GM12875 (cell line): Measurements from ENCODE around the gene B9D1.

Experiments used
- H3K4me3 ChIP-seq: one replicate; pipeline ENCODE4 v1.5.1; 2011; ENCODE audit warnings: low read depth, low read length, control low read depth
- CTCF ChIP-seq: IDR thresholded peaks from 2 replicates; pipeline ENCODE4 v1.5.1; 2011; ENCODE audit warnings: low read depth, mild to moderate bottlenecking, control low read depth, inconsistent platforms, low read length, moderate library complexity, borderline replicate concordance; ENCODE audit not compliant: insufficient read depth

Gene B9D1

GRCh38 chr17:19317359-19318095 is 45.0 kb downstream of the B9D1 start:
- H3K4me3 ChIP-seq = no peak overlapping the region
- peak; percentile 25; the same call in 1 of the 2 replicates for TF ChIP-seq CTCF

GRCh38 chr17:19316761-19317358 is 45.7 kb downstream of the B9D1 start:
- H3K4me3 ChIP-seq = no peak overlapping the region
- no peak for TF ChIP-seq CTCF

- TF ChIP-seq CTCF = no peak
- H3K4me3 ChIP-seq = no peak overlapping the region
Observed at GRCh38 chr17:19315104-19315503, 47.4 kb downstream of the B9D1 start.

GRCh38 chr17:19313746-19314651 is 48.5 kb downstream of the B9D1 start:
- no peak overlapping the region for H3K4me3 ChIP-seq
- TF ChIP-seq CTCF = no peak

- TF ChIP-seq CTCF = no peak
- no peak overlapping the region for H3K4me3 ChIP-seq
Observed at GRCh38 chr17:19313066-19313745, 49.3 kb downstream of the B9D1 start.

GRCh38 chr17:19312406-19312805 is 50.1 kb downstream of the B9D1 start:
- H3K4me3 ChIP-seq = no peak overlapping the region
- no peak for TF ChIP-seq CTCF
